SK-N-SH (cell line): ENCODE data around the gene KCNF1. TPM values are rescaled to one million over a fixed set of nuclear protein-coding genes. Genes with fewer than 3 reads are reported as not detected.

ENCODE experiments used
- CTCF ChIA-PET: fragments of 300-600, 350-600 bp; formaldehyde crosslinking; extraction: SDS; loops from one replicate; lab custom pipeline; 2021; lab: Yijun Ruan, JAX
- POLR2A ChIA-PET: fragments of 350-600 bp; sonication (Branson Sonifier 250); formaldehyde crosslinking; extraction: SDS; loops from one replicate; lab custom pipeline; 2020; ENCODE audit warnings: antibody characterized with exemption, inconsistent platforms; lab: Yijun Ruan, JAX
- DNase-seq: peaks from one replicate; pipeline ENCODE4 v3.0.0; 2012
- H2AFZ ChIP-seq: fragments of 200-600 bp; sonication (generic); 2 replicates; pipeline ENCODE4 v1.8.1; 2016; ENCODE audit warnings: antibody characterized with exemption, mild to moderate bottlenecking, low read depth
- H3F3A ChIP-seq: fragments of 200-600 bp; sonication (generic); replicated peaks from 2 replicates; pipeline ENCODE3; 2016; ENCODE audit warnings: antibody characterized with exemption, mild to moderate bottlenecking; ENCODE audit not compliant: insufficient read depth
- H3K27ac ChIP-seq, 2 experiments: fragments of 200-500 bp in 1 of 2; fragments of 200-600 bp in 1 of 2; sonication (Bioruptor generic) in 1 of 2; sonication (generic), shearing (Covaris generic) in 1 of 2; 2 replicates each; pipeline versions ENCODE4 v1.5.1 to v1.6.1; 2014 to 2016; ENCODE audit warnings: low read depth in 2 of 2, inconsistent platforms in 1 of 2, low read length in 1 of 2, mild to moderate bottlenecking in 1 of 2, mixed read lengths in 1 of 2
- H3K27me3 ChIP-seq: fragments of 200-600 bp; sonication (generic), shearing (Covaris generic); 2 replicates; pipeline ENCODE4 v1.6.1; 2016; ENCODE audit warnings: mixed run types; ENCODE audit not compliant: insufficient read depth
- H3K36me3 ChIP-seq, 2 experiments: fragments of 200-500 bp in 1 of 2; fragments of 200-600 bp in 1 of 2; sonication (Bioruptor generic) in 1 of 2; sonication (generic) in 1 of 2; replicated peaks in 1 of 2; 2 replicates each; pipeline versions ENCODE3 to v1.5.1; 2014 to 2016; ENCODE audit warnings: low read length in 1 of 2, mild to moderate bottlenecking in 1 of 2; ENCODE audit not compliant: insufficient read depth in 2 of 2, control insufficient read depth in 1 of 2
- H3K4me1 ChIP-seq, 2 experiments: fragments of 200-500 bp in 1 of 2; fragments of 200-600 bp in 1 of 2; sonication (Bioruptor generic) in 1 of 2; sonication (generic), shearing (Covaris generic) in 1 of 2; 2 replicates each; pipeline versions ENCODE4 v1.5.1 to v1.6.1; 2014 to 2016; ENCODE audit warnings: low read depth in 1 of 2, low read length in 1 of 2, mixed run types in 1 of 2; ENCODE audit not compliant: insufficient read depth in 2 of 2, control insufficient read depth in 1 of 2
- H3K4me2 ChIP-seq: fragments of 200-600 bp; sonication (generic), shearing (Covaris generic); 2 replicates; pipeline ENCODE4 v1.6.1; 2017; ENCODE audit warnings: mixed run types
- H3K4me3 ChIP-seq, 2 experiments: fragments of 200-500 bp in 1 of 2; fragments of 200-600 bp in 1 of 2; sonication (Bioruptor generic) in 1 of 2; sonication (generic), shearing (Covaris generic) in 1 of 2; 2 replicates each; pipeline versions ENCODE4 v1.5.1 to v1.8.1; 2014 to 2016; ENCODE audit warnings: low read depth in 2 of 2, inconsistent platforms in 1 of 2, low read length in 1 of 2, mild to moderate bottlenecking in 1 of 2, mixed read lengths in 1 of 2, moderate library complexity in 1 of 2
- H3K79me2 ChIP-seq: fragments of 200-600 bp; sonication (generic); 2 replicates; pipeline ENCODE4 v1.8.1; 2017; ENCODE audit warnings: mild to moderate bottlenecking; ENCODE audit not compliant: insufficient read depth
- H3K9ac ChIP-seq: fragments of 200-600 bp; sonication (generic); 2 replicates; pipeline ENCODE4 v1.6.1; 2017; ENCODE audit warnings: mixed run types
- H3K9me2 ChIP-seq: fragments of 200-600 bp; sonication (generic); 2 replicates; pipeline ENCODE4 v1.6.1; 2017; ENCODE audit warnings: mixed run types
- H3K9me3 ChIP-seq: fragments of 200-600 bp; sonication (generic); 2 replicates; pipeline ENCODE4 v1.6.1; 2017; ENCODE audit warnings: mixed run types, mild to moderate bottlenecking, moderate library complexity
- H4K20me1 ChIP-seq: fragments of 200-600 bp; sonication (generic); 2 replicates; pipeline ENCODE4 v1.6.1; 2017; ENCODE audit warnings: mild to moderate bottlenecking, mixed run types; ENCODE audit not compliant: insufficient read depth
- ELF1 ChIP-seq: IDR thresholded peaks from 2 replicates; pipeline ENCODE4 v1.4.0; 2012
- EZH2phosphoT487 ChIP-seq: fragments of 200-600 bp; sonication (generic); IDR thresholded peaks from 2 replicates; pipeline ENCODE4 v1.6.1; 2017; ENCODE audit warnings: low read depth, mixed run types, mild to moderate bottlenecking, antibody characterized with exemption, moderate library complexity, borderline replicate concordance
- FOXM1 ChIP-seq: IDR thresholded peaks from 2 replicates; pipeline ENCODE4 v1.4.0; 2012; ENCODE audit warnings: low read depth, mild to moderate bottlenecking
- GATA2 ChIP-seq: sonication (generic); formaldehyde crosslinking; IDR thresholded peaks from 2 replicates; pipeline ENCODE4 v1.5.0; 2020; ENCODE audit warnings: mild to moderate bottlenecking, missing genetic modification reagents
- JUND ChIP-seq: IDR thresholded peaks from 2 replicates; pipeline ENCODE4 v1.4.0; 2012
- MAX ChIP-seq: IDR thresholded peaks from 2 replicates; pipeline ENCODE4 v1.4.0; 2012; ENCODE audit warnings: low read depth
- MEF2A ChIP-seq: IDR thresholded peaks from 2 replicates; pipeline ENCODE4 v1.4.0; 2012; ENCODE audit warnings: low read depth, borderline replicate concordance
- NFIC ChIP-seq: IDR thresholded peaks from 2 replicates; pipeline ENCODE4 v1.4.0; 2012; ENCODE audit warnings: borderline replicate concordance
- NRF1 ChIP-seq: IDR thresholded peaks from 2 replicates; pipeline ENCODE4 v1.6.1; 2012; ENCODE audit warnings: low read depth, mild to moderate bottlenecking, low read length
- RAD21 ChIP-seq: IDR thresholded peaks from 2 replicates; pipeline ENCODE4 v1.6.1; 2012; ENCODE audit warnings: mild to moderate bottlenecking, low read length
- RCOR1 ChIP-seq: fragments of 150-350 bp; IDR thresholded peaks from 2 replicates; pipeline ENCODE4 v1.6.1; 2017; ENCODE audit warnings: antibody characterized with exemption, low read length
- RFX5 ChIP-seq: IDR thresholded peaks from 2 replicates; pipeline ENCODE4 v1.6.1; 2012; ENCODE audit warnings: mild to moderate bottlenecking, improper control_type of control experiment, low read length
- RXRA ChIP-seq: IDR thresholded peaks from 2 replicates; pipeline ENCODE4 v1.4.0; 2012; ENCODE audit warnings: low read depth, mild to moderate bottlenecking, borderline replicate concordance
- SIN3A ChIP-seq: IDR thresholded peaks from 2 replicates; pipeline ENCODE4 v1.6.1; 2012; ENCODE audit warnings: low read depth, mild to moderate bottlenecking, low read length, moderate library complexity, borderline replicate concordance
- SMC3 ChIP-seq: IDR thresholded peaks from 2 replicates; pipeline ENCODE4 v1.6.1; 2012; ENCODE audit warnings: low read depth, low read length, improper control_type of control experiment
- TEAD4 ChIP-seq: IDR thresholded peaks from 2 replicates; pipeline ENCODE4 v1.4.0; 2012; ENCODE audit warnings: mild to moderate bottlenecking, borderline replicate concordance; ENCODE audit not compliant: insufficient read depth
- WGBS: methylation state at CpG from one replicate; pipeline ENCODE4 v1.1.6; 2017; ENCODE audit warnings: low lambda C conversion rate; 5-methylcytosine and 5-hydroxymethylcytosine counted together
- polyA plus RNA-seq, 3 experiments: library from polyadenylated mRNA; depleted of rRNA; stranded (reverse); fragments of >200 nt; gene quantifications; 2 replicates each; pipeline ENCODE4 v1.2.3, GENCODE V29; 2012
- TF ChIP-seq, protein P1 (sequence below): IDR thresholded peaks from 2 replicates; pipeline ENCODE4 v1.4.0; 2012; ENCODE audit warnings: low read depth, borderline replicate concordance
- TF ChIP-seq, protein P2 (sequence below): IDR thresholded peaks from 2 replicates; pipeline ENCODE4 v1.4.0; 2012; ENCODE audit warnings: low read depth, borderline replicate concordance
- TF ChIP-seq, protein P3 (sequence below): fragments of 150-350 bp; IDR thresholded peaks from 2 replicates; pipeline ENCODE4 v1.6.1; 2017; ENCODE audit warnings: antibody characterized with exemption, low read length, low read depth, borderline replicate concordance
- TF ChIP-seq, protein P4 (sequence below): IDR thresholded peaks from 2 replicates; pipeline ENCODE4; 2012

KCNF1 gene
- polyA plus RNA-seq, 1 of the 3 experiments (the other 2 are of a cell fraction), result 0.23 TPM

- TF ChIP-seq SIN3A, result no peak
- TF ChIP-seq, protein P1, sequence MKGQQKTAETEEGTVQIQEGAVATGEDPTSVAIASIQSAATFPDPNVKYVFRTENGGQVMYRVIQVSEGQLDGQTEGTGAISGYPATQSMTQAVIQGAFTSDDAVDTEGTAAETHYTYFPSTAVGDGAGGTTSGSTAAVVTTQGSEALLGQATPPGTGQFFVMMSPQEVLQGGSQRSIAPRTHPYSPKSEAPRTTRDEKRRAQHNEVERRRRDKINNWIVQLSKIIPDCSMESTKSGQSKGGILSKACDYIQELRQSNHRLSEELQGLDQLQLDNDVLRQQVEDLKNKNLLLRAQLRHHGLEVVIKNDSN, result no peak
- no peak for TF ChIP-seq RXRA
- peak; percentile 35 for TF ChIP-seq SMC3
- TF ChIP-seq EZH2phosphoT487, result no peak
- no peak for TF ChIP-seq FOXM1
- TF ChIP-seq, protein P2, sequence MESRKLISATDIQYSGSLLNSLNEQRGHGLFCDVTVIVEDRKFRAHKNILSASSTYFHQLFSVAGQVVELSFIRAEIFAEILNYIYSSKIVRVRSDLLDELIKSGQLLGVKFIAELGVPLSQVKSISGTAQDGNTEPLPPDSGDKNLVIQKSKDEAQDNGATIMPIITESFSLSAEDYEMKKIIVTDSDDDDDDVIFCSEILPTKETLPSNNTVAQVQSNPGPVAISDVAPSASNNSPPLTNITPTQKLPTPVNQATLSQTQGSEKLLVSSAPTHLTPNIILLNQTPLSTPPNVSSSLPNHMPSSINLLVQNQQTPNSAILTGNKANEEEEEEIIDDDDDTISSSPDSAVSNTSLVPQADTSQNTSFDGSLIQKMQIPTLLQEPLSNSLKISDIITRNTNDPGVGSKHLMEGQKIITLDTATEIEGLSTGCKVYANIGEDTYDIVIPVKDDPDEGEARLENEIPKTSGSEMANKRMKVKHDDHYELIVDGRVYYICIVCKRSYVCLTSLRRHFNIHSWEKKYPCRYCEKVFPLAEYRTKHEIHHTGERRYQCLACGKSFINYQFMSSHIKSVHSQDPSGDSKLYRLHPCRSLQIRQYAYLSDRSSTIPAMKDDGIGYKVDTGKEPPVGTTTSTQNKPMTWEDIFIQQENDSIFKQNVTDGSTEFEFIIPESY, result no peak
- TF ChIP-seq ELF1, result no peak
- no peak for TF ChIP-seq MEF2A
Measured at GRCh38 chr2:10911291-10912075, at the start of gene KCNF1 (continued).

- H3K9me3 ChIP-seq, result no peaks in the 10 kb centered on the region
- H4K20me1 ChIP-seq, result no peaks in the 10 kb centered on the region
- no peak for TF ChIP-seq EZH2phosphoT487
- no peak for TF ChIP-seq SMC3
- no peak for TF ChIP-seq RCOR1
- TF ChIP-seq NRF1, result no peak
- no peak for TF ChIP-seq TEAD4
- TF ChIP-seq RFX5, result no peak
- TF ChIP-seq GATA2 (CRISPR knock-in tag), result no peak
- TF ChIP-seq, protein P3, sequence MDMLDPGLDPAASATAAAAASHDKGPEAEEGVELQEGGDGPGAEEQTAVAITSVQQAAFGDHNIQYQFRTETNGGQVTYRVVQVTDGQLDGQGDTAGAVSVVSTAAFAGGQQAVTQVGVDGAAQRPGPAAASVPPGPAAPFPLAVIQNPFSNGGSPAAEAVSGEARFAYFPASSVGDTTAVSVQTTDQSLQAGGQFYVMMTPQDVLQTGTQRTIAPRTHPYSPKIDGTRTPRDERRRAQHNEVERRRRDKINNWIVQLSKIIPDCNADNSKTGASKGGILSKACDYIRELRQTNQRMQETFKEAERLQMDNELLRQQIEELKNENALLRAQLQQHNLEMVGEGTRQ, result no peak
- TF ChIP-seq, protein P4, sequence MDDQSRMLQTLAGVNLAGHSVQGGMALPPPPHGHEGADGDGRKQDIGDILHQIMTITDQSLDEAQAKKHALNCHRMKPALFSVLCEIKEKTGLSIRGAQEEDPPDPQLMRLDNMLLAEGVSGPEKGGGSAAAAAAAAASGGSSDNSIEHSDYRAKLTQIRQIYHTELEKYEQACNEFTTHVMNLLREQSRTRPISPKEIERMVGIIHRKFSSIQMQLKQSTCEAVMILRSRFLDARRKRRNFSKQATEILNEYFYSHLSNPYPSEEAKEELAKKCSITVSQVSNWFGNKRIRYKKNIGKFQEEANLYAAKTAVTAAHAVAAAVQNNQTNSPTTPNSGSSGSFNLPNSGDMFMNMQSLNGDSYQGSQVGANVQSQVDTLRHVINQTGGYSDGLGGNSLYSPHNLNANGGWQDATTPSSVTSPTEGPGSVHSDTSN, result no peak
- TF ChIP-seq MAX, result no peak
- TF ChIP-seq RAD21, result no peak
- TF ChIP-seq NFIC, result no peak
- no peak for TF ChIP-seq JUND
- TF ChIP-seq, all 33 proteins: peak for 0
- CTCF ChIA-PET, result interaction anchor here (0.7 to 5.5 kb wide), 4 partner anchors 16 to 49 kb away, joined by 3 to 36 read pairs (median 3); partner anchors contain the start of gene KCNF1
- H2AFZ ChIP-seq, result no peak overlapping the region
- H3F3A ChIP-seq, result no peaks in the 10 kb centered on the region
- H3K4me3 ChIP-seq, result no peak overlapping the region
- no peaks in the 10 kb centered on the region for H3K27me3 ChIP-seq
- H3K9me2 ChIP-seq, result no peaks in the 10 kb centered on the region
- H3K36me3 ChIP-seq, result no peaks in the 10 kb centered on the region
- DNase-seq, result no peak
- H3K4me1 ChIP-seq, result peaks cover 0 to 5% of the 10 kb centered on the region in 2 experiments; a peak in 2 of 4 replicates
- POLR2A ChIA-PET, result no interaction called here
- 76% methylated on average over 10 of the region's 10 CpGs for WGBS
- no peaks in the 10 kb centered on the region for H3K79me2 ChIP-seq
- no peak overlapping the region for H3K4me2 ChIP-seq
- no peak overlapping the region for H3K27ac ChIP-seq
- H3K9ac ChIP-seq, result no peak overlapping the region
Measured at GRCh38 chr2:10862330-10862729, 49.4 kb upstream of the KCNF1 start.
